ENCODE data around the gene APOBEC3B. TPM values are rescaled to one million over a fixed set of nuclear protein-coding genes. Genes with fewer than 3 reads are reported as not detected.

APOBEC3B gene
- total and polyA plus RNA-seq, 2 of the 8 experiments (the other 6 are each of a cell fraction or from before 2014, with no cell fraction given) = 14.2 to 74.9 TPM

DNA sequence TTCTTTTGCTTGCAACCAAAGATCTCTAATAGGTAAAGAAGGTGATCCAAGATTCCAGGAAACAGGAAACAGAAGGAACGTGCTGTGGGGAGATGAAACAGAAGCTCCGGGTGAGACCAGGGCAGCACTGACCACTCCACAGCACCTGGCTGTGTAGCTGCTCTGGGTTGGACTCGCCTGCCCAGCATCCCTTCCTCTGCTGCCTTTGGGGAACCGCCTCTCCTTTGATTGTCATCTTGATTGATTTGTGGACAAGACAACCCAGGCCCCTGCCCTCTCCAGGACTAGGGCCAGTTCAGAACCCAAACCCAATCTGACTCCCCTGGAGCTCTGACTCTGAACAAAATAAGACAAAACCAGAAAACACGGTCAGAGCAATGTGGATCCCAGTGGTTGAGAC, 39.4 kb upstream of the APOBEC3B start (continued):
- TF ChIP-seq, protein P1, sequence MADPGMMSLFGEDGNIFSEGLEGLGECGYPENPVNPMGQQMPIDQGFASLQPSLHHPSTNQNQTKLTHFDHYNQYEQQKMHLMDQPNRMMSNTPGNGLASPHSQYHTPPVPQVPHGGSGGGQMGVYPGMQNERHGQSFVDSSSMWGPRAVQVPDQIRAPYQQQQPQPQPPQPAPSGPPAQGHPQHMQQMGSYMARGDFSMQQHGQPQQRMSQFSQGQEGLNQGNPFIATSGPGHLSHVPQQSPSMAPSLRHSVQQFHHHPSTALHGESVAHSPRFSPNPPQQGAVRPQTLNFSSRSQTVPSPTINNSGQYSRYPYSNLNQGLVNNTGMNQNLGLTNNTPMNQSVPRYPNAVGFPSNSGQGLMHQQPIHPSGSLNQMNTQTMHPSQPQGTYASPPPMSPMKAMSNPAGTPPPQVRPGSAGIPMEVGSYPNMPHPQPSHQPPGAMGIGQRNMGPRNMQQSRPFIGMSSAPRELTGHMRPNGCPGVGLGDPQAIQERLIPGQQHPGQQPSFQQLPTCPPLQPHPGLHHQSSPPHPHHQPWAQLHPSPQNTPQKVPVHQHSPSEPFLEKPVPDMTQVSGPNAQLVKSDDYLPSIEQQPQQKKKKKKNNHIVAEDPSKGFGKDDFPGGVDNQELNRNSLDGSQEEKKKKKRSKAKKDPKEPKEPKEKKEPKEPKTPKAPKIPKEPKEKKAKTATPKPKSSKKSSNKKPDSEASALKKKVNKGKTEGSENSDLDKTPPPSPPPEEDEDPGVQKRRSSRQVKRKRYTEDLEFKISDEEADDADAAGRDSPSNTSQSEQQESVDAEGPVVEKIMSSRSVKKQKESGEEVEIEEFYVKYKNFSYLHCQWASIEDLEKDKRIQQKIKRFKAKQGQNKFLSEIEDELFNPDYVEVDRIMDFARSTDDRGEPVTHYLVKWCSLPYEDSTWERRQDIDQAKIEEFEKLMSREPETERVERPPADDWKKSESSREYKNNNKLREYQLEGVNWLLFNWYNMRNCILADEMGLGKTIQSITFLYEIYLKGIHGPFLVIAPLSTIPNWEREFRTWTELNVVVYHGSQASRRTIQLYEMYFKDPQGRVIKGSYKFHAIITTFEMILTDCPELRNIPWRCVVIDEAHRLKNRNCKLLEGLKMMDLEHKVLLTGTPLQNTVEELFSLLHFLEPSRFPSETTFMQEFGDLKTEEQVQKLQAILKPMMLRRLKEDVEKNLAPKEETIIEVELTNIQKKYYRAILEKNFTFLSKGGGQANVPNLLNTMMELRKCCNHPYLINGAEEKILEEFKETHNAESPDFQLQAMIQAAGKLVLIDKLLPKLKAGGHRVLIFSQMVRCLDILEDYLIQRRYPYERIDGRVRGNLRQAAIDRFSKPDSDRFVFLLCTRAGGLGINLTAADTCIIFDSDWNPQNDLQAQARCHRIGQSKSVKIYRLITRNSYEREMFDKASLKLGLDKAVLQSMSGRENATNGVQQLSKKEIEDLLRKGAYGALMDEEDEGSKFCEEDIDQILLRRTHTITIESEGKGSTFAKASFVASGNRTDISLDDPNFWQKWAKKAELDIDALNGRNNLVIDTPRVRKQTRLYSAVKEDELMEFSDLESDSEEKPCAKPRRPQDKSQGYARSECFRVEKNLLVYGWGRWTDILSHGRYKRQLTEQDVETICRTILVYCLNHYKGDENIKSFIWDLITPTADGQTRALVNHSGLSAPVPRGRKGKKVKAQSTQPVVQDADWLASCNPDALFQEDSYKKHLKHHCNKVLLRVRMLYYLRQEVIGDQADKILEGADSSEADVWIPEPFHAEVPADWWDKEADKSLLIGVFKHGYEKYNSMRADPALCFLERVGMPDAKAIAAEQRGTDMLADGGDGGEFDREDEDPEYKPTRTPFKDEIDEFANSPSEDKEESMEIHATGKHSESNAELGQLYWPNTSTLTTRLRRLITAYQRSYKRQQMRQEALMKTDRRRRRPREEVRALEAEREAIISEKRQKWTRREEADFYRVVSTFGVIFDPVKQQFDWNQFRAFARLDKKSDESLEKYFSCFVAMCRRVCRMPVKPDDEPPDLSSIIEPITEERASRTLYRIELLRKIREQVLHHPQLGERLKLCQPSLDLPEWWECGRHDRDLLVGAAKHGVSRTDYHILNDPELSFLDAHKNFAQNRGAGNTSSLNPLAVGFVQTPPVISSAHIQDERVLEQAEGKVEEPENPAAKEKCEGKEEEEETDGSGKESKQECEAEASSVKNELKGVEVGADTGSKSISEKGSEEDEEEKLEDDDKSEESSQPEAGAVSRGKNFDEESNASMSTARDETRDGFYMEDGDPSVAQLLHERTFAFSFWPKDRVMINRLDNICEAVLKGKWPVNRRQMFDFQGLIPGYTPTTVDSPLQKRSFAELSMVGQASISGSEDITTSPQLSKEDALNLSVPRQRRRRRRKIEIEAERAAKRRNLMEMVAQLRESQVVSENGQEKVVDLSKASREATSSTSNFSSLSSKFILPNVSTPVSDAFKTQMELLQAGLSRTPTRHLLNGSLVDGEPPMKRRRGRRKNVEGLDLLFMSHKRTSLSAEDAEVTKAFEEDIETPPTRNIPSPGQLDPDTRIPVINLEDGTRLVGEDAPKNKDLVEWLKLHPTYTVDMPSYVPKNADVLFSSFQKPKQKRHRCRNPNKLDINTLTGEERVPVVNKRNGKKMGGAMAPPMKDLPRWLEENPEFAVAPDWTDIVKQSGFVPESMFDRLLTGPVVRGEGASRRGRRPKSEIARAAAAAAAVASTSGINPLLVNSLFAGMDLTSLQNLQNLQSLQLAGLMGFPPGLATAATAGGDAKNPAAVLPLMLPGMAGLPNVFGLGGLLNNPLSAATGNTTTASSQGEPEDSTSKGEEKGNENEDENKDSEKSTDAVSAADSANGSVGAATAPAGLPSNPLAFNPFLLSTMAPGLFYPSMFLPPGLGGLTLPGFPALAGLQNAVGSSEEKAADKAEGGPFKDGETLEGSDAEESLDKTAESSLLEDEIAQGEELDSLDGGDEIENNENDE (IDR thresholded peaks at IDR 0.05; ENCODE audit: insufficient replicate concordance, low read length) = no peak
- TF ChIP-seq, protein P2, sequence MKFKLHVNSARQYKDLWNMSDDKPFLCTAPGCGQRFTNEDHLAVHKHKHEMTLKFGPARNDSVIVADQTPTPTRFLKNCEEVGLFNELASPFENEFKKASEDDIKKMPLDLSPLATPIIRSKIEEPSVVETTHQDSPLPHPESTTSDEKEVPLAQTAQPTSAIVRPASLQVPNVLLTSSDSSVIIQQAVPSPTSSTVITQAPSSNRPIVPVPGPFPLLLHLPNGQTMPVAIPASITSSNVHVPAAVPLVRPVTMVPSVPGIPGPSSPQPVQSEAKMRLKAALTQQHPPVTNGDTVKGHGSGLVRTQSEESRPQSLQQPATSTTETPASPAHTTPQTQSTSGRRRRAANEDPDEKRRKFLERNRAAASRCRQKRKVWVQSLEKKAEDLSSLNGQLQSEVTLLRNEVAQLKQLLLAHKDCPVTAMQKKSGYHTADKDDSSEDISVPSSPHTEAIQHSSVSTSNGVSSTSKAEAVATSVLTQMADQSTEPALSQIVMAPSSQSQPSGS (IDR thresholded peaks at IDR 0.05; ENCODE audit: low read length) = no peak
- TF ChIP-seq CHD2 (IDR thresholded peaks at IDR 0.05; ENCODE audit: low read length) (no peak), TCF12 (IDR thresholded peaks at IDR 0.05; ENCODE audit: low read depth, low read length) (no peak), KDM1A (IDR thresholded peaks at IDR 0.05; ENCODE audit: borderline replicate concordance, low read length) (no peak), SP2 (IDR thresholded peaks at IDR 0.05; ENCODE audit: low read length) (no peak), RFX5 (IDR thresholded peaks at IDR 0.05; ENCODE audit: borderline replicate concordance, low read depth, low read length) (no peak)
- TF ChIP-seq, protein P3, sequence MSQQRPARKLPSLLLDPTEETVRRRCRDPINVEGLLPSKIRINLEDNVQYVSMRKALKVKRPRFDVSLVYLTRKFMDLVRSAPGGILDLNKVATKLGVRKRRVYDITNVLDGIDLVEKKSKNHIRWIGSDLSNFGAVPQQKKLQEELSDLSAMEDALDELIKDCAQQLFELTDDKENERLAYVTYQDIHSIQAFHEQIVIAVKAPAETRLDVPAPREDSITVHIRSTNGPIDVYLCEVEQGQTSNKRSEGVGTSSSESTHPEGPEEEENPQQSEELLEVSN (IDR thresholded peaks at IDR 0.05) = no peak
